ENCODE results near the gene TRIM44.
A peak's percentile ranks its signal among the peaks of the same experiment; 100 is the strongest.

Gene TRIM44

DNA sequence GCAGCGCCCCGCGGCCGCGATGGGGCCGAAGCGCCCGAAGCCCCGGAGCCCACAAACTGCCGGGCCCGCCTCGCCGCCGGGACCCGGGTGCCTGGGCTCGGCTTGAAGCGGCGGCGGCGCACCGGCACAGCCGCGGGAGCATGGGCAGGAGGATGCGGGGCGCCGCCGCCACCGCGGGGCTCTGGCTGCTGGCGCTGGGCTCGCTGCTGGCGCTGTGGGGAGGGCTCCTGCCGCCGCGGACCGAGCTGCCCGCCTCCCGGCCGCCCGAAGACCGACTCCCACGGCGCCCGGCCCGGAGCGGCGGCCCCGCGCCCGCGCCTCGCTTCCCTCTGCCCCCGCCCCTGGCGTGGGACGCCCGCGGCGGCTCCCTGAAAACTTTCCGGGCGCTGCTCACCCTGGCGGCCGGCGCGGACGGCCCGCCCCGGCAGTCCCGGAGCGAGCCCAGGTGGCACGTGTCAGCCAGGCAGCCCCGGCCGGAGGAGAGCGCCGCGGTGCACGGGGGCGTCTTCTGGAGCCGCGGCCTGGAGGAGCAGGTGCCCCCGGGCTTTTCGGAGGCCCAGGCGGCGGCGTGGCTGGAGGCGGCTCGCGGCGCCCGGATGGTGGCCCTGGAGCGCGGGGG lies 44.0 kb upstream of the TRIM44 start:
- no peaks in the 10 kb centered on the region for H3K79me2 ChIP-seq (ENCODE audit: insufficient read depth, low read length)

DNA sequence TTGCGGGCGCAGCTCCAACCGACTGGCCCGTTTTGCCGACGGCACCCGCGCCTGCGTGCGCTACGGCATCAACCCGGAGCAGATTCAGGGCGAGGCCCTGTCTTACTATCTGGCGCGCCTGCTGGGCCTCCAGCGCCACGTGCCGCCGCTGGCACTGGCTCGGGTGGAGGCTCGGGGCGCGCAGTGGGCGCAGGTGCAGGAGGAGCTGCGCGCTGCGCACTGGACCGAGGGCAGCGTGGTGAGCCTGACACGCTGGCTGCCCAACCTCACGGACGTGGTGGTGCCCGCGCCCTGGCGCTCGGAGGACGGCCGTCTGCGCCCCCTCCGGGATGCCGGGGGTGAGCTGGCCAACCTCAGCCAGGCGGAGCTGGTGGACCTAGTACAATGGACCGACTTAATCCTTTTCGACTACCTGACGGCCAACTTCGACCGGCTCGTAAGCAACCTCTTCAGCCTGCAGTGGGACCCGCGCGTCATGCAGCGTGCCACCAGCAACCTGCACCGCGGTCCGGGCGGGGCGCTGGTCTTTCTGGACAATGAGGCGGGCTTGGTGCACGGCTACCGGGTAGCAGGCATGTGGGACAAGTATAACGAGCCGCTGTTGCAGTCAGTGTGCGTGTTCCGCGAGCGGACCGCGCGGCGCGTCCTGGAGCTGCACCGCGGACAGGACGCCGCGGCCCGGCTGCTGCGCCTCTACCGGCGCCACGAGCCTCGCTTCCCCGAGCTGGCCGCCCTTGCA lies 43.3 kb upstream of the TRIM44 start:
- Histone ChIP-seq H2AFZ (ENCODE audit: low read depth, low read length, severe bottlenecking) (no peak overlapping the region), H3K9ac (ENCODE audit: low read length) (no peak overlapping the region), H3K4me2 (ENCODE audit: low read depth, low read length, poor library complexity, severe bottlenecking) (peak overlapping the region; percentile 15), H3K9me2 (replicated peaks; ENCODE audit: insufficient read depth, low read length) (no peaks in the 10 kb centered on the region), H3K79me2 (ENCODE audit: insufficient read depth, low read length) (no peaks in the 10 kb centered on the region), H4K20me1 (ENCODE audit: low read depth, low read length) (no peaks in the 10 kb centered on the region), H3F3A (ENCODE audit: insufficient read depth) (no peaks in the 10 kb centered on the region), H3K9me3 (ENCODE audit: insufficient read depth, low read length) (no peaks in the 10 kb centered on the region), H3K4me3 (ENCODE audit: insufficient read depth, low read length, poor library complexity, severe bottlenecking) (no peak overlapping the region), H3K27me3 (ENCODE audit: low read length) (no peaks in the 10 kb centered on the region), H3K27ac (ENCODE audit: low read depth, low read length) (no peak overlapping the region), H3K36me3 (ENCODE audit: low read length) (no peaks in the 10 kb centered on the region)
- TF ChIP-seq, protein P1, sequence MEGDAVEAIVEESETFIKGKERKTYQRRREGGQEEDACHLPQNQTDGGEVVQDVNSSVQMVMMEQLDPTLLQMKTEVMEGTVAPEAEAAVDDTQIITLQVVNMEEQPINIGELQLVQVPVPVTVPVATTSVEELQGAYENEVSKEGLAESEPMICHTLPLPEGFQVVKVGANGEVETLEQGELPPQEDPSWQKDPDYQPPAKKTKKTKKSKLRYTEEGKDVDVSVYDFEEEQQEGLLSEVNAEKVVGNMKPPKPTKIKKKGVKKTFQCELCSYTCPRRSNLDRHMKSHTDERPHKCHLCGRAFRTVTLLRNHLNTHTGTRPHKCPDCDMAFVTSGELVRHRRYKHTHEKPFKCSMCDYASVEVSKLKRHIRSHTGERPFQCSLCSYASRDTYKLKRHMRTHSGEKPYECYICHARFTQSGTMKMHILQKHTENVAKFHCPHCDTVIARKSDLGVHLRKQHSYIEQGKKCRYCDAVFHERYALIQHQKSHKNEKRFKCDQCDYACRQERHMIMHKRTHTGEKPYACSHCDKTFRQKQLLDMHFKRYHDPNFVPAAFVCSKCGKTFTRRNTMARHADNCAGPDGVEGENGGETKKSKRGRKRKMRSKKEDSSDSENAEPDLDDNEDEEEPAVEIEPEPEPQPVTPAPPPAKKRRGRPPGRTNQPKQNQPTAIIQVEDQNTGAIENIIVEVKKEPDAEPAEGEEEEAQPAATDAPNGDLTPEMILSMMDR (IDR thresholded peaks at IDR 0.05; ENCODE audit: insufficient read depth, low read length, poor library complexity, severe bottlenecking): no peak
- no peak for TF ChIP-seq EZH2phosphoT487 (conservative IDR thresholded peaks at IDR 0.05; ENCODE audit: low read length)

More for the DNA sequence above, 44.0 kb upstream of the TRIM44 start:
- Histone ChIP-seq H3K27ac (ENCODE audit: low read depth, low read length) (no peak overlapping the region), H4K20me1 (ENCODE audit: low read depth, low read length) (no peaks in the 10 kb centered on the region), H3F3A (ENCODE audit: insufficient read depth) (no peaks in the 10 kb centered on the region), H3K9me3 (ENCODE audit: insufficient read depth, low read length) (no peaks in the 10 kb centered on the region), H3K4me2 (ENCODE audit: low read depth, low read length, poor library complexity, severe bottlenecking) (peak overlapping the region; percentile 15), H2AFZ (ENCODE audit: low read depth, low read length, severe bottlenecking) (no peak overlapping the region), H3K27me3 (ENCODE audit: low read length) (no peaks in the 10 kb centered on the region), H3K9ac (ENCODE audit: low read length) (no peak overlapping the region), H3K4me3 (ENCODE audit: insufficient read depth, low read length, poor library complexity, severe bottlenecking) (peak overlapping the region; percentile 6), H3K36me3 (ENCODE audit: low read length) (no peaks in the 10 kb centered on the region), H3K9me2 (replicated peaks; ENCODE audit: insufficient read depth, low read length) (no peaks in the 10 kb centered on the region)
- no peak for TF ChIP-seq EZH2phosphoT487 (conservative IDR thresholded peaks at IDR 0.05; ENCODE audit: low read length)
- TF ChIP-seq, protein P1 (IDR thresholded peaks at IDR 0.05; ENCODE audit: insufficient read depth, low read length, poor library complexity, severe bottlenecking): no peak

DNA sequence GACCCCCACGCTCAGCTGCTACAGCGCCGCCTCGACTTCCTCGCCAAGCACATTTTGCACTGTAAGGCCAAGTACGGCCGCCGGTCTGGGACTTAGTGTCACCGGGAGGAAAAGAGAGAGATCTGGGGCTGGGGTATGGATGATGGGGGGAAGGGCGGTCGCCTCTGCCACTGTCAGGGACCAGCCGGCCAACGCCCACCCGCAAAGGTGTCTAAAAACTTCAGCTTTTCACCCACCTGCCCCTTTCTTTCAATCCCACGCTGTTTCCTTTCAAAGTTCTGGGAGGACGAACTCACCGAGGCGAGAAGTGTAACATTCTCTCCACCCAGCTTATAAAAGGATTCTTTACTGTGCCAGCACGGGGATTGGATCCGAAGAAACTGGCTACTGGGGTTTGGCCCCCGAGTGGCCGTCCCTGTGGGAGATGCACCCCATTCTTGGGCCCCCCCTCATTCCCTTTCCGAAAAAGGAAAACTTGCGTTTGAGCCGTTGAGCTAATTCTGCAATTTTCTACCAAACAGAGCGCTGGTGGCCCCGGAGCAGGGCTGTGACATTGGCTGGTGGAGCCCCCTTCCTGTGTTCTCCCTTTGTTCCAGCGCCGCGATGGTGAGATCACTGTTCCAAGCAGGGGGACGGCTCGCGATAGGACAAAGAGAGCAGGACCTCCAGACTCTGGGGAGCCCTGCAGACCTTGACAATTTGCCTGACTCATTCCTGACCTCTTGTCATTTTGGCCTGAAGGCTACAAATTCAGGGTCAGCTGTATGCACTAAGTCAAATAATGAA lies 42.5 kb upstream of the TRIM44 start:
- no peaks in the 10 kb centered on the region for H3F3A ChIP-seq (ENCODE audit: insufficient read depth)
- no peaks in the 10 kb centered on the region for H3K79me2 ChIP-seq (ENCODE audit: insufficient read depth, low read length)
- TF ChIP-seq, protein P1 (IDR thresholded peaks at IDR 0.05; ENCODE audit: insufficient read depth, low read length, poor library complexity, severe bottlenecking): no peak
- no peak overlapping the region for H3K4me2 ChIP-seq (ENCODE audit: low read depth, low read length, poor library complexity, severe bottlenecking)
- H3K27ac ChIP-seq (ENCODE audit: low read depth, low read length): no peak overlapping the region
- H3K36me3 ChIP-seq (ENCODE audit: low read length): no peaks in the 10 kb centered on the region
- no peaks in the 10 kb centered on the region for H4K20me1 ChIP-seq (ENCODE audit: low read depth, low read length)
- no peaks in the 10 kb centered on the region for H3K9me2 ChIP-seq (replicated peaks; ENCODE audit: insufficient read depth, low read length)
- no peak overlapping the region for H2AFZ ChIP-seq (ENCODE audit: low read depth, low read length, severe bottlenecking)
- no peaks in the 10 kb centered on the region for H3K9me3 ChIP-seq (ENCODE audit: insufficient read depth, low read length)
- H3K4me3 ChIP-seq (ENCODE audit: insufficient read depth, low read length, poor library complexity, severe bottlenecking): no peak overlapping the region
- H3K9ac ChIP-seq (ENCODE audit: low read length): no peak overlapping the region
- H3K27me3 ChIP-seq (ENCODE audit: low read length): no peaks in the 10 kb centered on the region

All from SU-DHL-6 (cell line).